Measurements from ENCODE around the gene PSMD13. TPM values are rescaled to one million over a fixed set of nuclear protein-coding genes. Genes with fewer than 3 reads are reported as not detected.

PSMD13 gene
- total and polyA plus RNA-seq, 4 donors, result 48.8 to 56.7 (median 52.8) TPM

- TF ChIP-seq RXRA (IDR thresholded peaks at IDR 0.05), result no peak
- no peak for TF ChIP-seq GABPA (IDR thresholded peaks at IDR 0.05 in 1 of 2, conservative IDR thresholded peaks at IDR 0.05 in 1 of 2)
- no peak for TF ChIP-seq CTCF (IDR thresholded peaks at IDR 0.05; ENCODE audit: low read depth, low read length, missing input control)
- H3K9ac ChIP-seq (ENCODE audit: low read depth in 1 of 2, low read length in 2 of 2), result no peak overlapping the region
- H3K4me3 ChIP-seq (ENCODE audit: low read depth in 1 of 3, low read length in 3 of 3), result no peak overlapping the region
- no peak overlapping the region for H3K27ac ChIP-seq (ENCODE audit: low read depth in 1 of 2, low read length in 2 of 2)
- WGBS, result 79% methylated on average over 35 of the region's 35 CpGs
- no peaks in the 10 kb centered on the region for H3K27me3 ChIP-seq (ENCODE audit: control insufficient read depth in 4 of 4, insufficient read depth in 4 of 4, low read length in 3 of 4)
- H3K9me3 ChIP-seq (ENCODE audit: control insufficient read depth in 4 of 4, low read length in 3 of 4), result no peaks in the 10 kb centered on the region
- no peak for DNase-seq (ENCODE audit: low spot score)
- H3K36me3 ChIP-seq (ENCODE audit: control insufficient read depth in 4 of 4, insufficient read depth in 3 of 4, low read depth in 1 of 4, low read length in 3 of 4), result peaks cover 0 to 2% (median 0%) of the 10 kb centered on the region in 4 donors
- no peaks in the 10 kb centered on the region for H3K4me1 ChIP-seq (ENCODE audit: control insufficient read depth in 4 of 4, insufficient read depth in 4 of 4, low read length in 3 of 4)
Observed at GRCh38 chr11:296171-297050, 59.6 kb downstream of the PSMD13 start.

GRCh38 chr11:297051-297585, 60.3 kb downstream of the PSMD13 start:
- Histone ChIP-seq H3K36me3 (ENCODE audit: control insufficient read depth in 4 of 4, insufficient read depth in 3 of 4, low read depth in 1 of 4, low read length in 3 of 4) (peaks cover 0 to 2% (median 0%) of the 10 kb centered on the region in 4 donors), H3K9ac (ENCODE audit: low read depth in 1 of 2, low read length in 2 of 2) (no peak overlapping the region), H3K9me3 (ENCODE audit: control insufficient read depth in 4 of 4, low read length in 3 of 4) (no peaks in the 10 kb centered on the region), H3K27me3 (ENCODE audit: control insufficient read depth in 4 of 4, insufficient read depth in 4 of 4, low read length in 3 of 4) (no peaks in the 10 kb centered on the region), H3K4me1 (ENCODE audit: control insufficient read depth in 4 of 4, insufficient read depth in 4 of 4, low read length in 3 of 4) (no peaks in the 10 kb centered on the region), H3K4me3 (ENCODE audit: low read depth in 1 of 3, low read length in 3 of 3) (no peak overlapping the region), H3K27ac (ENCODE audit: low read depth in 1 of 2, low read length in 2 of 2) (no peak overlapping the region)
- WGBS, result 71% methylated on average over 13 of the region's 13 CpGs
- DNase-seq (ENCODE audit: low spot score), result no peak
- TF ChIP-seq EGR1 (IDR thresholded peaks at IDR 0.05; ENCODE audit: low read depth in 2 of 2) (no peak), FOXA1 (IDR thresholded peaks at IDR 0.05) (no peak), HNF4A (conservative IDR thresholded peaks at IDR 0.05) (no peak), SP1 (IDR thresholded peaks at IDR 0.05) (no peak), JUND (IDR thresholded peaks at IDR 0.05) (no peak)
- TF ChIP-seq, protein P1, sequence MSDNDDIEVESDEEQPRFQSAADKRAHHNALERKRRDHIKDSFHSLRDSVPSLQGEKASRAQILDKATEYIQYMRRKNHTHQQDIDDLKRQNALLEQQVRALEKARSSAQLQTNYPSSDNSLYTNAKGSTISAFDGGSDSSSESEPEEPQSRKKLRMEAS (IDR thresholded peaks at IDR 0.05), result no peak

GRCh38 chr11:297586-298405, 61.0 kb downstream of the PSMD13 start:
- Histone ChIP-seq H3K9me3 (ENCODE audit: control insufficient read depth in 4 of 4, low read length in 3 of 4) (no peaks in the 10 kb centered on the region), H3K9ac (ENCODE audit: low read depth in 1 of 2, low read length in 2 of 2) (no peak overlapping the region), H3K4me1 (ENCODE audit: control insufficient read depth in 4 of 4, insufficient read depth in 4 of 4, low read length in 3 of 4) (no peaks in the 10 kb centered on the region), H3K27ac (ENCODE audit: low read depth in 1 of 2, low read length in 2 of 2) (no peak overlapping the region), H3K27me3 (ENCODE audit: control insufficient read depth in 4 of 4, insufficient read depth in 4 of 4, low read length in 3 of 4) (no peaks in the 10 kb centered on the region), H3K4me3 (ENCODE audit: low read depth in 1 of 3, low read length in 3 of 3) (no peak overlapping the region), H3K36me3 (ENCODE audit: control insufficient read depth in 4 of 4, insufficient read depth in 3 of 4, low read depth in 1 of 4, low read length in 3 of 4) (peaks cover 0 to 2% (median 0%) of the 10 kb centered on the region in 4 donors)
- DNase-seq (ENCODE audit: low spot score), result no peak
- 58% methylated on average over 26 of the region's 26 CpGs for WGBS
- no peak for TF ChIP-seq JUND (IDR thresholded peaks at IDR 0.05)
- TF ChIP-seq HNF4A (conservative IDR thresholded peaks at IDR 0.05), result no peak
- no peak for TF ChIP-seq YY1 (IDR thresholded peaks at IDR 0.05)
- no peak for TF ChIP-seq RAD21 (IDR thresholded peaks at IDR 0.05)
- no peak for TF ChIP-seq FOXA1 (IDR thresholded peaks at IDR 0.05)
- TF ChIP-seq FOXA2 (IDR thresholded peaks at IDR 0.05), result no peak
- TF ChIP-seq TAF1 (conservative IDR thresholded peaks at IDR 0.05), result no peak
- TF ChIP-seq EGR1 (IDR thresholded peaks at IDR 0.05; ENCODE audit: low read depth in 2 of 2), result no peak
- TF ChIP-seq, protein P2, sequence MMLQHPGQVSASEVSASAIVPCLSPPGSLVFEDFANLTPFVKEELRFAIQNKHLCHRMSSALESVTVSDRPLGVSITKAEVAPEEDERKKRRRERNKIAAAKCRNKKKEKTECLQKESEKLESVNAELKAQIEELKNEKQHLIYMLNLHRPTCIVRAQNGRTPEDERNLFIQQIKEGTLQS (IDR thresholded peaks at IDR 0.05), result no peak
- no peak for TF ChIP-seq CTCF (IDR thresholded peaks at IDR 0.05; ENCODE audit: low read depth, low read length, missing input control)
- no peak for TF ChIP-seq RXRA (IDR thresholded peaks at IDR 0.05)
- no peak for TF ChIP-seq SP1 (IDR thresholded peaks at IDR 0.05)
- TF ChIP-seq REST (IDR thresholded peaks at IDR 0.05), result no peak

All from liver (tissue), 9 donors.